GM18505 (cell line): ENCODE results near the gene RIC8B.

Experiments used
- ATAC-seq: cut with Tn5 transposase; IDR thresholded peaks from one replicate; pipeline ENCODE4 v1.9.1; 2021; ENCODE audit not compliant: unreplicated experiment
- POLR2A ChIP-seq: IDR thresholded peaks from 4 replicates; pipeline ENCODE4 v1.6.1; 2011; ENCODE audit warnings: borderline replicate concordance; ENCODE audit not compliant: insufficient read depth, insufficient read length; ENCODE audit errors: extremely low read depth

RIC8B gene

GRCh38 chr12:106801167-106801708, 26.8 kb downstream of the RIC8B start:
- ATAC-seq, result no peak
- no peak for TF ChIP-seq POLR2A

DNA sequence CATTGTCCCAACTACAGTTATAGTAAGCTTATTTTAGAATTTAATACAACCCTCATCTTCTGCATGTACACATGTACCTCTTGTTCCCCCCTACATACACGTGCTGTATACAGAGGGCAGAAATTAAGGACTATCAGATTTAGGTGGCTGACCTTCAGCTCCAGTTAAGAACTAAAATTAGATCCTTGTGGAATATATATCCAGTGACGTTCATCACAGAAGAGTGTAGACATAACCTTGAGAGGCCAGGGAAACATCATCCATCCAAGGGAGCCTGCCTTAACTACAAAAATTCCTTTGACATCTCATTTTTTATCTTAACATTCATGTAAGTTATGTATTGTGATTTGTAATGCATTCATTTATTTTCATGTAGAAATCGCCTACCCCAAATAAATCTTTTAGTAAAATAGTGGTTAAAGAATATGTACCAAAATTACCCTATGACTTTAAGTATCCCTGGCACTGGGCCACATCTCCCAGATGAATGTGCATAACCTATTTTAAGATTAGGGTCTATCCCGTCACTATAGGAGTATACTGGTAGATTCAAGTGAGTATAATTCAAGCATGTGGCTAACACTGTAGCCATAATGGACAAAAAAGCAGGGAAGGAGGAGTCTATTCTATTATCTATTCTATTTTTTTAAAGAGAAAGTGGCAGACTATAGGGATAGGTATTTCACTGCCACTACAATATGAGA, 27.5 kb downstream of the RIC8B start:
- TF ChIP-seq POLR2A, result no peak
- ATAC-seq, result no peak

GRCh38 chr12:106804668-106805067, 30.2 kb downstream of the RIC8B start:
- no peak for TF ChIP-seq POLR2A

GRCh38 chr12:106814714-106815113, 40.2 kb downstream of the RIC8B start:
- TF ChIP-seq POLR2A, result no peak
- no peak for ATAC-seq

More at GRCh38 chr12:106804668-106805067, 30.2 kb downstream of the RIC8B start:
- ATAC-seq, result no peak

DNA sequence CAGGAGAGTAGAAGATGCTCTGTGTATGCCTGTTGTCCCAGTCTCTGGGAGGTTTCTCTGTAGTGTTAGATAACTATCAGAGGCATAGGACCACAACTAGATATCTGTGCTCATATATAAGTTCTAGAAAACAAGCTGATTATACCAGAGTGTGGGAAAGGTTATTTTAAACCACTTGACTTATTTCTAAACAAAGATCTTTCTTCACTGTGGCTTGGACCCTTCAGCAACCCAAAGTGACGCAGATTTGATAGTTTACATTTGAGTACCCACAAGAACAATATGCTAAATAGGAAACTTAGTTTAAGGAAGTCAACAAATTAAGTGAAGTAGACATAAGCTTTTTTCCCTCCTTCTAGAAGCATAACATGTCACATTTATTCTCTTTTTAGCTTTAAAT, 41.3 kb downstream of the RIC8B start:
- TF ChIP-seq POLR2A, result no peak
- ATAC-seq, result no peak

- ATAC-seq, result no peak
- TF ChIP-seq POLR2A, result no peak
These were observed 41.7 kb downstream of the RIC8B start for GRCh38 chr12:106816231-106816630.

DNA sequence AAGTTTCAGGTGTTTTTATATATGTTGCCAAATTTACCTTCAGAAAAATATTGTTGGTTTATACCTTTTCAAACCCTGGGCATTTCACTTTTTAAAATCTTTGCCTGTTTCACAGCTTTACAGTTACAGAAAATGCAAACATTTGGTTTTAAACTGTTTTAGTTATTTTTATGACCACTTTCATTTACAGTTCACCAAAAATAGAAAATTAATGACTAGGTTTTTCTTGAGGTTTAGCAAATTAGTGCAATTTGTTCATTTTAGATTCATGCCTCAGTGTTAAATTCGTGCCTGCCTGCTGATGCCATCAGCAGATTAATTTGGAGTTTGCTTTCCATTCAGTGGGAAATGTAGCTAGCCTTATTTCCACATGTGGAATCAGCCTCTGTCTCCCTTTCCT, 45.5 kb downstream of the RIC8B start:
- no peak for TF ChIP-seq POLR2A
- ATAC-seq, result no peak

DNA sequence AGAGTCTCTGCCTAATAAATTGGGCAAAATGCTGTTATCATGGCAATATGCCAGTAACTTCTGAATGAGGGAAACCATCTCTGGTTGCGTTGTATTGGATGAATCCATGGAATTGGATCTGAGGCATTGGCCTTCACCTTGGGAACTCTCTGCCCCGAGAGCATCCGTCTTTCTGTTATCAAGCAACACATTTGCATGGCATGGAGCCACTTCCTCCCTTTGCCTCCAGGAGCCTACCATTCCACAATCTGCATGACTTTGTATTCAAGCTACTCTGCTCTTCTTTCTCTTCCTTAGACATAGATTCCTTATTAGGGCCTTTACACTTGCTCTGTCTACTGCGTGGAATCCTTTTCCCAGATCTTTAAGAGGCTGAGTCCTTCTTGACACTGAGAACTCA, 57.2 kb downstream of the RIC8B start:
- TF ChIP-seq POLR2A, result no peak
- ATAC-seq, result no peak

DNA sequence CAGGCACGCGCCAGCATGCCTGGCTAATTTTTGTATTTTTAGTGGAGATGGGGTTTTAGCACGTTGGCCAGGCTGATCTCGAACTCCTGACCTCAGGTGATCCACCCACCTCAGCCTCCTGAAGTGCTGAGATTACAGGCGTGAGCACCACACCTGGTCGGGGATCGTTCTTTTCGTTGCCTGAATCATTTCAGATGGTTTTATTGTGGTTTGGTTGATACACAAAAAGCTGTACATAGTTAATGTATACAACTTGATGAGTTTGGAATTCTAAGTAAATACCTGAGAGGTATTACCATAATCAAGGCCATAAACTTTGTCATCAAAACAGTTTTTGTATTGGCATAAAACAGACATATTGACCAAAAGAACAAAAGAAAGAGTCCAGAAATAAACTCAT, 63.3 kb downstream of the RIC8B start:
- ATAC-seq, result no peak
- TF ChIP-seq POLR2A, result no peak

GRCh38 chr12:106839333-106839732, 64.9 kb downstream of the RIC8B start:
- no peak for TF ChIP-seq POLR2A
- ATAC-seq, result no peak

GRCh38 chr12:106840243-106840642, 65.8 kb downstream of the RIC8B start:
- TF ChIP-seq POLR2A, result no peak
- ATAC-seq, result no peak

DNA sequence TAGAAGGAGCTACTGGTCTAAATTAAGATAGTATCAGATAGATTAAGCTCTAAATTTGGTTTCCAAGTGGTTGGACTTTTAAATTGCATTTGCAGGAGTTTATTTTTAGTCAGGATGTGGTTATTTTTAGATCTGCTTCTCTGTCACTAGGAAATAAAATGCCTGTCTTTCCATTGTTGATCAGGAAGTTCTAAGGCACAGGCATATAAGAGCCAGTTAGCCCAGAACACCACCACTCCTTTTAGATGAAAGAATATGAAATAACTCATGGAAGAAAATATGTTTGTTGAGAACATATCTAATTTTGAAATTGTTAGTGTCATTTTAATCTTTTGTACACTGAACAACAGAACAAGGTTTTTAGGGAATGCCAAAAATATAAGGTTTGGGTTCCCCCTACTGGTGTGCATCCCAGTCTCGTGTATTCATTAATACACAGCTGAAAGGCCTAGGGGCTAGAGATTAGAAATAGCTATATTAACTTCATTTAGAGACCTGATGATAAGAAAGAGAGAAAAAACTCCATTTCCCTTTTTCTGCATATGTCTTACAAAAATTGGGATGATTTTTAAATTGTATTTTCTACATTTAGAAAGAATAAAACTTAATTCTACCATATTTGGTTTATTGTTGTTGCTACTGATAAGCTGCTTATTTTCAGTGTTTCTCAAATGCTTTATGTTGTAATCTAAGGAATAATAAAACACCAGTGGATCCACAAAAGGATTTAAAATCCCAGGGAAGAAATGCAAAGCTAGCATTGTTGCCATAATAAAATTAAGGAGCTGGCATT, 67.2 kb downstream of the RIC8B start:
- no peak for ATAC-seq
- TF ChIP-seq POLR2A, result no peak

- no peak for TF ChIP-seq POLR2A
- ATAC-seq, result no peak
These were observed 71.4 kb downstream of the RIC8B start for GRCh38 chr12:106845902-106846301.

- TF ChIP-seq POLR2A, result no peak
- ATAC-seq, result no peak
These were observed 73.4 kb downstream of the RIC8B start for GRCh38 chr12:106847861-106848260.
